Suprapubic skin (tissue), 3 donors: ENCODE measurements around the gene GRK2.

Experiments
- EP300 ChIP-seq: sonication (generic); formaldehyde crosslinking; IDR thresholded peaks from one replicate; pipeline ENCODE4 v1.6.1; 2017; ENCODE audit warnings: antibody characterized with exemption
- POLR2A ChIP-seq, 2 donors: fragments of 450-650 bp; IDR thresholded peaks; one replicate each; pipeline ENCODE4 v1.6.1; 2017; ENCODE audit warnings: antibody characterized with exemption in 2 of 2, mild to moderate bottlenecking in 2 of 2, moderate library complexity in 2 of 2
- TF ChIP-seq, protein P1 (sequence below), 2 donors: fragments of 200-600 bp in 1 of 2; fragments of 450-650 bp in 1 of 2; sonication (generic) in 1 of 2; IDR thresholded peaks; one replicate each; pipeline ENCODE4 v1.5.1; 2016 to 2019; ENCODE audit warnings: antibody characterized with exemption in 2 of 2, mild to moderate bottlenecking in 1 of 2, moderate library complexity in 1 of 2

DNA sequence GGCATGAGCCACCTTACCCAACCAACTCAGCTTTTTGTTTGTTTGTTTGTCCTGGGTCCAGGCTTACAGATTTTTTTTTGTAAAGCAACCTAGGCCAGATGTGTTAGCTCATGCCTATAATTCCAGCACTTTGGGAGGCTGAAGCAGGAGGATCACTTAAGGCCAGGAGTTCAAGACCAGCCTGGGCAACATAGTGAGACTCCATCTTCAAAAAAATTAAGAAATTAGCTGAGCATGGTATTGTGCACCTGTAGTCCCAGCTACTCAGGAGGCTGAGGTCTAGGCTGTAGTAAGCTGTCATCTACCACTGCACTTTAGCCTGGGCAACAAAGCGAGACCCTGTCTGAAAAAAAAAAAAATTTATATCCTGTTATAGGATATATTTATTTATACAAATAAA lies 28.7 kb upstream of the GRK2 start:
- TF ChIP-seq, protein P1, sequence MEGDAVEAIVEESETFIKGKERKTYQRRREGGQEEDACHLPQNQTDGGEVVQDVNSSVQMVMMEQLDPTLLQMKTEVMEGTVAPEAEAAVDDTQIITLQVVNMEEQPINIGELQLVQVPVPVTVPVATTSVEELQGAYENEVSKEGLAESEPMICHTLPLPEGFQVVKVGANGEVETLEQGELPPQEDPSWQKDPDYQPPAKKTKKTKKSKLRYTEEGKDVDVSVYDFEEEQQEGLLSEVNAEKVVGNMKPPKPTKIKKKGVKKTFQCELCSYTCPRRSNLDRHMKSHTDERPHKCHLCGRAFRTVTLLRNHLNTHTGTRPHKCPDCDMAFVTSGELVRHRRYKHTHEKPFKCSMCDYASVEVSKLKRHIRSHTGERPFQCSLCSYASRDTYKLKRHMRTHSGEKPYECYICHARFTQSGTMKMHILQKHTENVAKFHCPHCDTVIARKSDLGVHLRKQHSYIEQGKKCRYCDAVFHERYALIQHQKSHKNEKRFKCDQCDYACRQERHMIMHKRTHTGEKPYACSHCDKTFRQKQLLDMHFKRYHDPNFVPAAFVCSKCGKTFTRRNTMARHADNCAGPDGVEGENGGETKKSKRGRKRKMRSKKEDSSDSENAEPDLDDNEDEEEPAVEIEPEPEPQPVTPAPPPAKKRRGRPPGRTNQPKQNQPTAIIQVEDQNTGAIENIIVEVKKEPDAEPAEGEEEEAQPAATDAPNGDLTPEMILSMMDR (IDR thresholded peaks at IDR 0.05) = no peak
- TF ChIP-seq POLR2A (IDR thresholded peaks at IDR 0.05) (no peak), EP300 (no peak)
